ENCODE data around the gene IL22RA2.
"Not testable (repeated sequence)": the region's sequence is repeated elsewhere in the genome, so short reads cannot be mapped to it uniquely, and the experiment has no call there.

IL22RA2 gene, protein sequence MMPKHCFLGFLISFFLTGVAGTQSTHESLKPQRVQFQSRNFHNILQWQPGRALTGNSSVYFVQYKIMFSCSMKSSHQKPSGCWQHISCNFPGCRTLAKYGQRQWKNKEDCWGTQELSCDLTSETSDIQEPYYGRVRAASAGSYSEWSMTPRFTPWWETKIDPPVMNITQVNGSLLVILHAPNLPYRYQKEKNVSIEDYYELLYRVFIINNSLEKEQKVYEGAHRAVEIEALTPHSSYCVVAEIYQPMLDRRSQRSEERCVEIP

DNA sequence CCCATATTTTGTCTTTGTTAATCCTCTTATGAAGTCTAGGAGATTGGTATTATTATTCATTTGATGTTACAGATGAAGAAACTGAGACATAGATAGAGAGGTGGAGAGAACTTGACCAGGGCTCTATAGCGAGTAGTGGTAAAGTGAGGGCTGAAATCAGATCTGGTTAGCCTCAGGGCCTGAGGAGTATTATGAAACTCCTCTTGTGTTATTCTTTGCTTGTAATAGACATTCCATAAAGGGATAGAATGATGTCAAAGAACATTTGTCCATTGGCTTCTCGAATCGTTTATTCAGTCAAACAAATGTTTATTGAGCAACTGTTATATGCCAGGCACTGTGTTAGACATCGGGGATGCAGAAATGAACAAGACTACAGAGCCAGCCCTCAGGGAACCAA is at the start of gene IL22RA2:
IL22RA2 (minus strand) TSS at position 144 of the 400 bp plus-strand sequence. CDS start 11,895 bp downstream, outside the sequence.
- DNase-seq: no peak

GRCh38 chr6:137222381-137222780 is 48.9 kb upstream of the IL22RA2 start:
- DNase-seq: no peak

DNA sequence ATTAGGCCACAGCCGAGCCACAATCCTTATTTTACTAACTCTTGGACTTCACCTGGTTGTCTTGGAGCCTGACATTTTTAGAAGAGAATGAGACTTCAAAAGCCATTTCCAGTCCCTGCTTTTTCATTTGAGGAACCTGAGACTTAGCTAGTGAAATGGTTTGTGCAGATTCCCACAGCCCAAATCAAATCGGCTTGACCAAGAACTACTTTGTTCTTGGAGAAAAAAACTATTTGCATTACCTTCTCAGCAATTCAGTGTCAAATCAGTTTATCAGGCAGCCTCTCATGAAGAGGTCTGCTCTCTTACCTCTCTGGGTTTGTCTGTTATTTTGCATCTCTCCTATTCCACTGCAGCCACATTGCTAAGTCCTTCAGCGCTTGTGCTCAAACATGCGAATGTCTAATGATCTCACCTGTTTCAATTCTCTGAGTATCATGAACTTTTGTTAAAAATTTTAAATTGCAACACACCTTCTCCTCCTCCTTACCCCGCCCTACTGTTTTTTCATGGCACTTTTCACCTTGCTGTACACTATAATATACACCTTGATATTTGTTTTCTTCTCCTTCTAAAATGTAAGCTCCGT is 46.3 kb upstream of the IL22RA2 start:
- no peak for DNase-seq

GRCh38 chr6:137218917-137219663 is 45.6 kb upstream of the IL22RA2 start, which contains the start of gene IFNGR1:
IFNGR1 (minus strand) TSS chr6:137219385; CDS start chr6:137219327, 58 bp downstream.
- DNase-seq: peak; percentile 94 to 98

GRCh38 chr6:137218473-137218916 is 45.1 kb upstream of the IL22RA2 start:
- DNase-seq: peak; percentile 9 to 26

- DNase-seq: no peak
These were observed 44.5 kb upstream of the IL22RA2 start for GRCh38 chr6:137217801-137218472.

- no peak for DNase-seq
These were observed 43.6 kb upstream of the IL22RA2 start for GRCh38 chr6:137216875-137217553.

DNA sequence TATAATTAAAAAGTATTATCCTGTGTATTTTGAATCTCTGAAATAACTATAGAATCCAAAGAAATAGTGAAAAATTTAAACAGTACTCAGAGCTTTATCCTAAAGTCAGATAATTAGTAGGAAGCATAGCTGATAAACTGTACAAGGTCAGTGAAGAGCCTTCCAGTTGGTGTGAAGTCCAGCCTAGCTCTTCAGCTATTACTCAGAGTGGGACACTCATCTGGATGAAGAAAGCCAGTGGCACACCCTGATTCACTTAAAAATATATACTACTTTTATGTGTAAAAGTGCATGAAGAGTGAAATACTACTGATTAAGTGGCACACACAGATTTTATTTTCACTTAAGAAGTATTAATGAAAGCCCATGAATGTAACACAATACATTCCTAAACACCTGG is 42.7 kb upstream of the IL22RA2 start:
- no peak for DNase-seq

GRCh38 chr6:137215630-137216029 is 42.2 kb upstream of the IL22RA2 start:
- DNase-seq: not testable (repeated sequence)

DNA sequence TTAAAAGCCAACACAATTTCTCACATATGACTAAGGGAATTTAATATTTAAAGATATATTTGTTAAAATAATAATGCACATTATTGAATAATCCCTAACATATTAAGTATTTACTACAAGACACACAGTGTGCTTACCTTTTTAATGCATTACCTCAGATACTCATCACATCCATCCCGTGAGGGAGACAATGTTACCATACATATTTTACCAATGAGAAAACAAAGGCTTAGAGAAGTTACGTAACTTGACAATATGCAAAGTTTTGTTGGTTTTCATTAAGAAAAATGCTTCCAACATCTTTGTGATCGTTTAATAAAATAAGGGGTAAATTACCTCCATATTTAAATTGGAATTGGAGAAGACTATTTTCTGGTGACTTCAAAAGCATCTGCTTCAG is 41.5 kb upstream of the IL22RA2 start:
- no peak for DNase-seq

DNA sequence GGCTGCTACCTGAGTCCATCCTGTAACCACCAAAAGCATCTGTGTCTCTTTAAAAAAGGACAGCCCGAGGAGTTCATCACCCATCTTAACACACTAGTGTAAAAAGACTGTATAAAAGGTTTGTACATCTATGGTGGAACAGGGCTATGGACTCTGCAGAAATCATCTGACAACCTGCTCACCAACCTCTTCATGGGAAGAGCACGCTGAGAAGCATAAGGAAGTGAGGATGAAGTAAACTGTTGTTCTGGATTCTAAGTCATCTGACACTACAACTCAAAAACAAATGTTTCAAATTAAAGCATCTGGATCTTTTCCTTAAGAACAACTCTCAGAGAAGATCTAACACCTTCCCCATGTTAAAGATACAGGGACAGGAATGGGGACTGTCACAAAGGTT is 40.4 kb upstream of the IL22RA2 start:
- no peak for DNase-seq

GRCh38 chr6:137213331-137213740 is 39.9 kb upstream of the IL22RA2 start:
- DNase-seq: no peak

DNA sequence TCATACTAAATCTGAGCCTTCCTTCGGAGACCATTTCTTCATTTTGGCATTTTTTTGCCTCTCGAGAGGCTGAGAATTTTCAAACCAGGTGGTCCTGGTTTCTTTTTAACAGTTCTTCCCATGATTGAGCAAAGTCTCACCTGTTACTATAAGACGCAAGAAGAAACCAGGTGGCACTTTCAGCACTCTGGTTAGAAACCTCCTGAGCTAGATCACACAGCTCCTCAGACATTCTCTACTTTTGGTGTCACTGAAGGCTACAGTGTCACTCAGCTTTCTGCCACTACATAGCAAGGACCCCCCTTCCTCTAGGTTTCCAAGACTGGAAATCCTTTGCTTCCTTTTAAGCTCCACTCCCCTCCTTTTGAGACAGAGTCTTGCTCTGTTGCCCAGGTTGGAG is 38.5 kb upstream of the IL22RA2 start:
- no peak for DNase-seq

- no peak for DNase-seq
These were observed 37.5 kb upstream of the IL22RA2 start for GRCh38 chr6:137210903-137211302.

- DNase-seq: no peak
These were observed 34.8 kb upstream of the IL22RA2 start for GRCh38 chr6:137208279-137208678.

DNA sequence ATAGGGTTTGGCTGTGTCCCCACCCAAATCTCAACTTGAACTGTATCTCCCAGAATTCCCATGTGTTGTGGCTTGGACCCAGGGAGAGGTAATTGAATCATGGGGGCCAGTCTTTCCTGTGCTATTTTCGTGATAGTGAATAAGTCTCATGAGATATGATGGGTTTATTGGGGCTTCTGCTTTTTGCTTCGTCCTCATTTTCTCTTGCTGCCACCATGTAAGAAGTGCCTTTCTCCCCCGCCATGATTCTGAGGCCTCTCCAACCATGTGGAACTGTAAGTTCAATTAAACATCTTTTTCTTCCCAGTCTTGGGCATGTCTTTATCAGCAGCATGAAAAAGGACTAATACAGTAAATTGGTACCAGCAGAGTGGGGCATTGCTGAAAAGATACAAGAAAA is 34.0 kb upstream of the IL22RA2 start:
- not testable (repeated sequence) for DNase-seq

DNA sequence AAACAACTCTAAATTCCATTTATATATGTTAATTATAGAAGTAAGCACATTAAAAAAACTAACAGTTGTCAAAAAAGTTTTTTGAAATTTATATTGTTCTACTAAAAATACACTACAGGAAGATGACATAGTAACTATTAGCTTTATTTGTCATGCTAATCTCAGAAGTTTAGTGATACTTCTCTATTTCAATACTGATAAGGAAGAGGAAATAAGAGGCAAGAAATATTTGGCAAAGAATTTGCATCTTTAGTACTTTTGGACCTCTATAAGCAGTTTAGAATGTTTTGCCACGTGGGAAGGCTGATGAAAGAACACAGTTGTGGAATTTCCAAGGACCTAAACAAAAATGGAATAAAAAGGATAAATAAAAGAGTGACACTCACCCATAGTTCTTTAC is 33.1 kb upstream of the IL22RA2 start:
- DNase-seq: no peak

GRCh38 chr6:137203256-137203655 is 29.8 kb upstream of the IL22RA2 start:
- no peak for DNase-seq

DNA sequence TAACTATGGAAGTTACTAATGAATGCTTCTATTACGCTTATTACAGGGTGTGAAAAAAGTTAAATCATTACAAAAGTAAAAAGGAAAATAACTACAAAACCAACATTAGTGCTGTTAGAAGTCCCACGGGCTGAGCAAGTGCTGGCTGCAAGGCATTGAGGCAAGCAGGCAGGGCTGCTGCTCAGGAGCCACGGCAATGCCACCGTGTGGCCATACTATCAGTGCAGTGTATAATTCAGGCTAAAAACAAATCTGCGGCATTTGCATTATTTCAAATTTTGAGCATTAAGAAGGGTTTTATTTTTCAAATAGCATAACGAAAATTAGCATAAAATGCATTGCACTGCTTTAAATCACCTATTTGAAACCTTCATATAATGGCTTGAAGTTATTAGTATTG is 28.6 kb upstream of the IL22RA2 start:
- DNase-seq: no peak

DNA sequence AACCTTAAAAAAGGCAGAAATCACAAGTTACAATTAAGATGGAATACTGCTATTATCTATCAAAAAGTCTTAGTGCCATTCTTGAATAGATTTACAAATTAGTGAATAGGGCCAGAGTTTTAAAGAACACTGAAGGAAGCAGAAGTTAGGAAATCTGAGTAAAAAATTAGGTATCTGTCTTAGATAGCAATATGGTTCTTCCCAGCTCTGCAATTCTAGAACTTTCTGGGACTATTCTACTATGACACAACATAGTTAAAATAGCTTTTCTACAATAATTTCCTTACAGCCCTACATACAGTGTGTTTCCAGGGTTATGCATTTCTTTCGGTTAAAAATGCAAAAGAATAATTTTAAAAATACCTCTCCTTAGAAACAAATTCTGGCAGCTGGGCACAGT is 27.6 kb upstream of the IL22RA2 start:
- no peak for DNase-seq

- no peak for DNase-seq
These were observed 26.8 kb upstream of the IL22RA2 start for GRCh38 chr6:137200288-137200687.
